ENCODE data around the gene FILIP1. TPM values are rescaled to one million over a fixed set of nuclear protein-coding genes. Genes with fewer than 3 reads are reported as not detected.

Gene FILIP1
- total and polyA plus RNA-seq, 2 of the 4 experiments (the other 2 are of a cell fraction), result under 0.01 to 0.03 TPM

DNA sequence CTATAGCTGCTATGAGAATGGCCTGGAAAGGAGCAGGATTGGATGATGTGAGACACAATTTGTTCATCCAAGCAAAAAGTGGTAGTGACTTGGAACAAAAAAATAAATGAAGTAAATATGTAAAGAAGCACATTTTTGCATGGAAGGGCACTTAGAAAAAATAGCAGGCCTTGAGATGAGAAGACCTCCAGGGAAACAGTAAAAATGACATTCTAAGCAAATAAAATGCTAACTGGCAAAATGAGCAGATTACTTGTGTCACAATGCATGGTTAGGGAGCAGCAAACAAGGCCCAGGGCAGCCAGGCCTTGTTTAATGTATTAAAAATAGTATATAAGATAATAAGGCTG is 230.2 kb downstream of the FILIP1 start:
- Histone ChIP-seq H3K9ac (ENCODE audit: low read depth, low read length) (no peak overlapping the region), H3K14ac (replicated peaks; ENCODE audit: low read depth, low read length) (no peak overlapping the region), H4K91ac (ENCODE audit: insufficient read depth, low read depth, low read length) (no peak overlapping the region), H4K8ac (ENCODE audit: low read depth in 2 of 2, low read length in 2 of 2) (no peak overlapping the region), H2AK9ac (replicated peaks; ENCODE audit: low read depth, low read length, poor library complexity) (no peak overlapping the region), H3K27me3 (ENCODE audit: control insufficient read depth, insufficient read depth, low read length) (no peaks in the 10 kb centered on the region), H3K4me1 (ENCODE audit: control insufficient read depth, insufficient read depth, low read length) (peaks cover 6% of the 10 kb centered on the region), H3K4ac (ENCODE audit: low read depth, low read length) (no peak overlapping the region), H3K9me3 (ENCODE audit: control insufficient read depth, insufficient read depth, low read length) (no peaks in the 10 kb centered on the region), H2BK5ac (ENCODE audit: low read depth, low read length, poor library complexity, severe bottlenecking) (no peak overlapping the region), H2BK120ac (ENCODE audit: low read depth, low read length) (no peak overlapping the region), H2AFZ (replicated peaks; ENCODE audit: low read length, poor library complexity) (no peak overlapping the region), H3K23ac (ENCODE audit: low read depth, low read length) (no peak overlapping the region), H3K79me1 (ENCODE audit: low read depth in 1 of 2, low read length in 2 of 2) (peaks cover 21 to 47% of the 10 kb centered on the region in 2 experiments), H2AK5ac (ENCODE audit: low read depth, low read length) (no peak overlapping the region), H2BK20ac (ENCODE audit: low read depth, low read length) (no peak overlapping the region), H3K27ac (ENCODE audit: insufficient read depth, low read length) (no peak overlapping the region), H3K4me3 (ENCODE audit: insufficient read depth, low read depth, low read length) (no peak overlapping the region), H3K18ac (ENCODE audit: low read depth, low read length) (no peak overlapping the region), H3K9me1 (ENCODE audit: insufficient read depth, low read length) (peaks cover 2% of the 10 kb centered on the region), H3K36me3 (ENCODE audit: control insufficient read depth, insufficient read depth, low read length) (peaks cover 18% of the 10 kb centered on the region), H4K20me1 (ENCODE audit: insufficient read depth, low read length) (peaks cover 11% of the 10 kb centered on the region; the same call in 1 of the 2 replicates), H3K56ac (ENCODE audit: extremely low read depth, insufficient read depth, low read length) (no peak overlapping the region), H3K4me2 (ENCODE audit: low read depth, low read length) (no peak overlapping the region), H4K5ac (ENCODE audit: low read depth, low read length) (no peak overlapping the region), H2BK15ac (ENCODE audit: low read depth, low read length) (no peak overlapping the region)
- ChIA-PET CTCF (no interaction called here), POLR2A (ENCODE audit: unreplicated experiment) (interaction anchor here (0.6 to 1.1 kb wide), 2 partner anchors 218 to 325 kb away, joined by 3 to 9 read pairs; no protein-coding TSS in a partner anchor)
- no TSS peak for BruUV-seq (replicated peaks)
- intact Hi-C loops (cut with micrococcal nuclease), result no loop called here
- dilution Hi-C loops (cut with HindIII; ENCODE audit: low sequenced_read_pairs, unreplicated experiment), result no loop called here
- ATAC-seq (ENCODE audit: low read depth) (no peak), DNase-seq (no peak)
- TF ChIP-seq CHD1 (IDR thresholded peaks at IDR 0.05; ENCODE audit: low read depth, low read length) (no peak), SMC3 (IDR thresholded peaks at IDR 0.05; ENCODE audit: low read depth, low read length) (no peak)
- in situ Hi-C loops (cut with MboI; ENCODE audit: low sequenced_read_pairs), result loop anchor here (10.0 kb wide), 1 partner anchor 271 kb away; no protein-coding TSS in a partner anchor

All from IMR-90 (cell line).